GM19438 (cell line): Measurements from ENCODE around the gene PCBP3.
"Not testable (repeated sequence)": the region's sequence is repeated elsewhere in the genome, so short reads cannot be mapped to it uniquely, and the experiment has no call there.

Source experiments
- ATAC-seq: cut with Tn5 transposase; IDR thresholded peaks from one replicate; pipeline ENCODE4 v1.9.1; 2021; ENCODE audit warnings: low read depth; ENCODE audit not compliant: unreplicated experiment

Gene PCBP3

GRCh38 chr21:45612665-45613019 lies 30.9 kb upstream of the PCBP3 start:
- ATAC-seq, result not testable (repeated sequence)

- no peak for ATAC-seq
These were observed 30.1 kb upstream of the PCBP3 start for GRCh38 chr21:45613396-45613795.

GRCh38 chr21:45613881-45614280 lies 29.6 kb upstream of the PCBP3 start:
- ATAC-seq, result no peak

DNA sequence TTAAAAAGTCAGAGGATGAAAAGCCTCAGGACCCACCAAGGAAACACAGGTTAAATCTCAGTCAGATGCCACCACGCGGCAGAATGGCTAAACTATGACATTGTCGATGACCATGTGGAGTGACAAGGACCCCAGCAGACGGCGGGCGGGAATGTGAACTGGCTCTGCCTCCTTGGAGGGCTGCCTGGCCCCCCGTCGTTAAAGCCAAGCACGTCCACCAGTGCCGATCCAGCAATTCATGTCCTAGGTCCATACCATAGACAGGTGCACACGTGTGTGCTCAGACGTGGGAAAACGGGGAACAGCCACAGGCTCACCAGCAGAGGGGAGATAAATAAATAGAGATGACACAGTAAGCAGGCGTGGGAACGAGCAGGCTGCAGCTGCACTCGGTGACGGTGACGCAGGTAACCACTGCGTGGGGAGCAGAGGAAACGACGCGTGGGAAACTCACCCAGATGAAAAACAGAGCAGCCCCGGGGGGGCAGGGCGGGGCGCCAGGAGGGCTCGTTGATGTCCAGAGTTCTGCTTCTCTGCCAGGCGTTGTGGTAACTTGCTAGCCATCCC lies 28.3 kb upstream of the PCBP3 start:
- no peak for ATAC-seq

DNA sequence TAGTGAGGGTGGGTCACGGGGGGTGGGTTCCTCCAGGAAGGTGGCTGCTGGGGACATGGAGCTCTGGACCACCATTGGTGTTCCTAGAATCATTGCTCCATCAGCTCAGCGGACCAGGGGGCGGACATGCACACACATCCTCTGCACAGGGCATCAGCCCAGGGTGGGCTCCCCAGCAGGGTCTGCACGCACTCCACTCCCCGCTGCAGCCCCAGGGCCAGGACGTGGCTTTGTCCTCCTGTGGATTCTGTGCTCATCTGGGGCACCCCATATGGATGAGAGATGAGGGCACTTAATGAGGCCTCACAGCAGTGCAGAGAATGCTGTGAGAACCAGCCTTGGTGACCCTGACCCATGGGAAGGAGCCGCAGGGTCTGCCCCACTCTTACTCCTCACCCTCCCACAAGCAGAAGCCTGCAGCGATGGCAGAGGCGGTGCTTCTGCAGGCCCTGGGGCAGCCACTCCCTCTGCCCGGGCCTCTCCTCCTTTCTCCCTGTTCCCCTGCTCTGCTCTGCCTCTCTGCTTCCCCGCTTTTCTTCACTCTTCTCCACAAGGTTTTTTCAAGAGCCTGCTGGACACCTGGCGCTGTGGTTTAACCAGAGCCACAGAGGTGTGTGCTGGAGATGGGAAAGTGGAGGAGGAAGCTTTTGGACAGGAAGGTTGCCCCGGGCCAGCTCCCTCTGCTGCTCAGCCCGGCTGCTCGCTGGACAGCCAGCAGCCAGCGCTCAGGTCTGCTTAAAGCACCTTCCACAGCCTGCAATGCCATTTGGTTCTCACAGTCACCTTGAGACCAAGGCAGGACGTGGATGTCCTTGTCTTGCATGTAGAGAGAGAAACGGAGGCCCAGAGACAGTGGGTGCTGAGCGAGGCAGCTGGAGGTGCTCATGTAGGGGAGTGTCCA lies 26.3 kb upstream of the PCBP3 start:
- no peak for ATAC-seq

DNA sequence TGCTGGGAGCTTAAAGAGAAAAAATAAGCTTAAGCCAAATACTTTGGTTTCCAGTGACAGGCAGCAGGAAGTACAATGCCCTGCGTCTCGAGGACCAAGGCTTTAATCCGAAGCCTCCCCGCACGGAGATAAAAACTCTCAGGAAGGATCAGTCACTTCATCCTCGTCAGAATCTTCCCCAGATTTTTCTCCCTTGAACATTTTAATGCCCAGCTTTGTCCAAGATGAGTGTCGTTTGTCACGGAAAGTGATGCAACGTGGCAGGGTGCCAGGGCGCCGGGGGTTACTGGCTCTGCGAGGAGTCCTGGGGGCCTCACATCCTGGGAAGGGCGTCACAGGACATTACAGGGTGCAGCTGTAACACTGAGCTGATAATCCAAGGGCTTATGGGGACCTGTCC lies 25.2 kb upstream of the PCBP3 start:
- ATAC-seq, result no peak

DNA sequence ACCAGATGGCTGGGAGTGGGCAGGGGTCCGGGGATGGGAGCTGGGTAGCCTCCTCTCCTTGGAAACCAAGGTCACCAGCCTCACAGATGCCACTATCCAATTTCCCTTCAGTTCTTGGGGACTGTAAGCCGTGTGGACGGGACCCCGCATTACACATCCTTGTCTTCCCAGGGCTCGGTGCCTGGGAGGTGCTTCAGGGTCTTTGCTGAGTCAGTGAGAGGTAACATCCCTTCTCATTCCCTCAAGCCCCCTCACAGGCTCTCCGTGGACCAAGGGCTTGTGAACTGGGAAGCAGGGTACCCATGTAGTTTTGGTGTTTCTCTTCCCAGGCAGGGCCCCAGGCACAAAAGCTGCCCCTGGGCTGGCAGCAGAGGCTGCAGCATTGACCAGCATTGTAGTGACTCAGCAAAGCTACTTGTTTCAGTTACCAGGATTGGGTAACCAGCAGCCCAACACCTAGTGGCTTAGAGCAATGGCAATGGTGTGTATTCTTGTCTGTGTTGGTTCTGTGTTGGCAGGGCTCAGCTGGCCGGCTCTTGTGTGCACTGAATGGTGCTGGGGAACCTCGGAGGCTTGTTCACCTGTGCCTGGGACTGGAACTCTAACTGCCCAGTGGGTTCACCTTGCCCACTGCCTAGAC lies 24.6 kb upstream of the PCBP3 start:
- ATAC-seq, result no peak

DNA sequence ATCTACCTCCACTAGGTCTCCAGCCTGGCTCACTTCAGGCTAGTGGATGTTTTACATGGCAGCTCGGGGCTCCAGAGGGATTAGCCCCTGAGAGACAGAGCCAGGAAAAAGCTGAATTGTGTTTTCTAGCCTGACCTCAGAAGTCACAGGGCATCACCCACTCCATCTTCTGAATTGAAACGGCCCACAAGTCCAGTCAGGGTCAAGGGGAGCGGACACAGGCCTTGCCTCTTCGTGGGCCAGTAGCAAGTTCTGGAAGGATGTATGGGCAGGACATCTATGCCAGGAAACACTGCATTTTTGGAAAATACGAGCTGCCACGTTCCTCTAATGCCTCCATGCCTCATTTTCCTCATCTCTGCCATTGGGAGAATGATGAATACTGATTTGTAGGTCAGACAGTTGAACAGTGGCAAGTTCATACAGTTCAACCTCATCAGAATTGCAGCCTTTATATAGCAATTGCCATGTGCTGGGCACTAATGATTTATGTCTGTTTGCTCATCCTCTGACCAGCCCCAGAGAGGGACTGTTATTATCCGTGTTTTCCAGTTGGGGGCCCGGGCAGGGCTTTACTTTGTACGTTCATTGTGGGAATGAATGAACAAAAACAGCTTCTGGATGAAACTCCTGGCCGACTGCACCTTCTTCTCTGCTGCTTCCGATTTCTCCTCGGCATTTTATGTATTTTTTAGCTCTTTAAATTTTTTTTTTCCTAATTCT lies 23.2 kb upstream of the PCBP3 start:
- ATAC-seq, result no peak

DNA sequence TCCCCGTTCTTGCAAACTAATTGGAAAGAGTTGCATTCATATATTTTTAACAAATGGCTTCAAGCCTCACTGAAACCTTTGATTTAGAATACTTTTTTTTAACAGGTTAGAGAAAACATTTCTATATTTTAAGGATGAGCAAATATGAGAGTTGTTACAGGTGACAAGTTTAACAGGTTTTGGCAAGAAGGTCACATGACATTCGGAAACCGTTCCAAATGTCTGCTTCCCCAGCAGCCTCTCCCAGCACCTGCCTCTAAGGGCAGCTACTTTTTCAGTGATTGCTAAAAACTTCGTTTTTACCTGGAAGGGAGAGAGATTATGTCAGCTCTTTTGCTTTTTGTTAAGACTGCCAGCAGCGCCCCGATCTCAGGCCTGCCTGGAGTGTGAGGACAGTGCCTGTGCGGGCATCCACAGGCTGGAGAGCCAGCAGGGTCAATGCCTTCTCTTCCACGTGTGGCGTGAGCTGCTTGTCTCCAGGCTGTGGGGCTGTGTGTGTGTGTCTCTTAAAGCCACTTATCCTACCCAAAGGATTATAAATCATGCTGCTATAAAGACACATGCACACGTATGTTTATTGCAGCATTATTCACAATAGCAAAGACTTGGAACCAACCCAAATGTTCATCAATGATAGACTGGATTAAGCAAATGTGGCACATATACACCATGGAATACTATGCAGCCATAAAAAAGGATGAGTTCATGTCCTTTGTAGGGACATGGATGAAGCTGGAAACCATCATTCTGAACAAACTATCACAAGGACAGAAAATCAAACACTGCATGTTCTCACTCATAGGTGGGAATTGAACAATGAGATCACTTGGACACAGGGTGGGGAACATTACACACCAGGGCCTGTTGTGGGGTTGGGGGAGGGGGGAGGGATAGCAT lies 21.8 kb upstream of the PCBP3 start:
- ATAC-seq, result not testable (repeated sequence)

DNA sequence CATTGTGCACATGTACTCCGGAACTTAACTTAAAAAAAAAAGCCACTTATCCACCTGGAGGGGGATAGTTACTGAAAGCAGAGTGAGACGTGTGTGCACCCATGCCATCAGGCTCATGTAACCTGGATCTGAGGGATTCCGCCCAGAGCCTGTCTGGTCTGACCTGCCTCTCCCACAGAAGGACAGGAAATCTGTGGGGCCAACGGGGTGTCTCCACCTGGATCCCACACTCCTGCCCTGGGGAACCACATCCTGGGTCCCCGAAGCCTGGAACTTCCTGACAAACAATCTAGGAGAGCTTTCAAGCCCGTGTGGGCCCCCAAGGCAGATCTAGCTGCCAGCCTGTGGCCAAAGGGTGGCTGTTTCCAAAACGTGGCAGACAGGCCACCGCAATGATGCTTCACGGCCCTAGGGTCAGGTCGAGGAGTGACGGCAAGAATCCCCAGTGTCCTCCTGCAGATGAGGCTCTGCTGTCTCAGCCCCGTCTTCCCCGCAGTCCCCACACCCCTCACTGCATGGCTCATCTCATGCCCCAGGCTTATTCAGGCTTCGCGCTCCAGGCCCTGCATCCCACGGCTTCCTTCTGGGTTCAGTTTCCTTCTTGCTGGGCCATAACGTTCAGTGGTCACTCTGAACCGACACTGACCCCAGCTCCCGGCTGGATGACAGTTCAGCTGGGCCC lies 21.0 kb upstream of the PCBP3 start:
- ATAC-seq, result no peak

GRCh38 chr21:45623436-45623835 lies 20.1 kb upstream of the PCBP3 start:
- ATAC-seq, result no peak

DNA sequence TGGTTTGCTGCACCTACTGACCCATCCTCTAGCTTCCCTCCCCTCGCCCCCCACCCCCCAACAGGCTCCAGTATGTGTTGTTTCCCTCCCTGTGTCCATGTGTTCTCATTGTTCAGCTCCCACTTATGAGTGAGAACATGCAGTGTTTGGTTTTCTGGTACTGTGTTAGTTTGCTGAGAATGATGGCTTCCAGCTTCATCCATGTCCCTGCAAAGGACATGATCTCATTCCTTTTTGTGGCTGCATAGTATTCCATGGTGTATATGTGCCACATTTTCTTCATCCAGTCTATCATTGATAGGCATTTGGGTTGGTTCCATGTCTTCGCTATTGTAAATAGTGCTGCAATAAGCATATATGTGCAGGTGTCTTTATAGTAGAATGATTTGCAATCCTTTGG lies 17.4 kb upstream of the PCBP3 start:
- not testable (repeated sequence) for ATAC-seq

- ATAC-seq, result no peak
These were observed 14.2 kb upstream of the PCBP3 start for GRCh38 chr21:45629046-45629981.

- no peak for ATAC-seq
These were observed 13.3 kb upstream of the PCBP3 start for GRCh38 chr21:45630066-45630694.

DNA sequence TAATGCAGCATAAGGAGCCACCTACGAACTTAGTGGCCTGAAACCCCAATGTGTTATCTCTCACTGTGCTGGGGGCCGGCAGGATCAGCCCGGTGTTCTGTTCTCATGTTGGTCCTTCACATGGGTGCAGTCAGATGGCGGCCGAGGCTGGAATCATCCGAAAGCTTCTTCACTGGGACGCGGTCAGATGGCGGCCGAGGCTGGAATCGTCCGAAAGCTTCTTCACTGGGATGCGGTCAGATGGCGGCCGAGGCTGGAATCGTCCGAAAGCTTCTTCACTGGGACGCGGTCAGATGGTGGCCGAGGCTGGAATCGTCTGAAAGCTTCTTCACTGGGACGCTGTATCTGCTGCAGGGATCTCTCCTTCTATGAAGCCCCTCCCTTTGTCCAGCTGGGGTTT lies 12.6 kb upstream of the PCBP3 start:
- ATAC-seq, result no peak

GRCh38 chr21:45631540-45631939 lies 12.0 kb upstream of the PCBP3 start:
- ATAC-seq, result no peak

- no peak for ATAC-seq
These were observed 11.4 kb upstream of the PCBP3 start for GRCh38 chr21:45632160-45632559.

DNA sequence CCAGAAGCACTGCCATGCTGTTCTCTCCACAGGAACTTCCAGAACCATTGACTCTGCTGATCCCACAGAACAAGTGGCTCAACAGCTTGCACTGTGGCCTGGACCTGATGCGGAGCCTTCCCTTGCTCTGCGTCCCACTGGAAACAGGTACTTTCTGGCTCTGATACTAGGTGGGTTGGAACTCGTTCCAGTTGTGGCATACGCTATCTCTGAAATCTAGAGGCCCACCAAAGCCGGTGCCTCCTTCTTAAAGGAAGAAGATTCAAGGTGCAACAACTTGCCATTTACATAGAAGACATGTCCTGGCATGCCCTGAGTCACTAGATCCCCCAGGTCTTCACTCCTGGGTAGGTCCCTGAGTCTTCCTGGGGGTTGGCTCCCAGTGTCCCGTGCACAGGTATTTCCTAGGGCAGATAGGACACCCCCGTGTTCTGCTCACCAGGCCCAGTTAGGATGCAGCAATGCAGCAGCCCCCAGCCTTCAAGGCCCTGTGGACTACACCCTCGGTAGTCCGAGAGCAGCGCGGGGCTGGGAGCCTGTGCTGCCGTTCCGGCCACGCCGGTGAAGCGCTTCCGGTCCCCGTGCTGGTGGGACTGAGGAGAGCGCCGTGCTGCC lies 10.8 kb upstream of the PCBP3 start:
- ATAC-seq, result no peak
